ENCODE results near the gene IL18.
A peak's percentile ranks its signal among the peaks of the same experiment; 100 is the strongest.
"Not testable (repeated sequence)": the region's sequence is repeated elsewhere in the genome, so short reads cannot be mapped to it uniquely, and the experiment has no call there.

Gene IL18

GRCh38 chr11:112178936-112179335 is 15.0 kb upstream of the IL18 start:
- no peak for TF ChIP-seq ZNF274 (IDR thresholded peaks at IDR 0.05; ENCODE audit: low read depth, low read length)
- no peak overlapping the region for H3K4me3 ChIP-seq (ENCODE audit: low read length)

DNA sequence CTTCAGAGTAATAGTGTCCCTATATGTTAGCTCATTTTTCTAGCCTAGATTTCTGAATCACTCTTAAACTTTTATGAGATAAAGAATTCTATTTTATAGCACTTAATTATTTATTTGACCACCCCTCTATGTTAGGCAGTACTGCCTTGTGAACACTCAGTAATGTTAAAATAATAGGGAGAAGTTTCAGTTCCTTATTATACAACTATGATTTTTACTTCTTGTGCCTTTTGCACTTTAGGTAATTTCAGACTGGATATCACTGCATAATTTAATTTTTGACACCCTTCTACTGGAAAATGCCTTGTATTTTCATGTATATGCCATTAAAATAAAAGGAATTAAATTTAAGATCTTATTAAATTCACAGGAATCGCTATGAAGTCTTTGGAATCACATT is 14.5 kb upstream of the IL18 start:
- no peak for TF ChIP-seq ZNF274 (IDR thresholded peaks at IDR 0.05; ENCODE audit: low read depth, low read length)
- H3K4me3 ChIP-seq (ENCODE audit: low read length), result no peak overlapping the region

- no peak overlapping the region for H3K4me3 ChIP-seq (ENCODE audit: low read length)
- TF ChIP-seq ZNF274 (IDR thresholded peaks at IDR 0.05; ENCODE audit: low read depth, low read length), result no peak
Measured at GRCh38 chr11:112177589-112177988, 13.7 kb upstream of the IL18 start.

DNA sequence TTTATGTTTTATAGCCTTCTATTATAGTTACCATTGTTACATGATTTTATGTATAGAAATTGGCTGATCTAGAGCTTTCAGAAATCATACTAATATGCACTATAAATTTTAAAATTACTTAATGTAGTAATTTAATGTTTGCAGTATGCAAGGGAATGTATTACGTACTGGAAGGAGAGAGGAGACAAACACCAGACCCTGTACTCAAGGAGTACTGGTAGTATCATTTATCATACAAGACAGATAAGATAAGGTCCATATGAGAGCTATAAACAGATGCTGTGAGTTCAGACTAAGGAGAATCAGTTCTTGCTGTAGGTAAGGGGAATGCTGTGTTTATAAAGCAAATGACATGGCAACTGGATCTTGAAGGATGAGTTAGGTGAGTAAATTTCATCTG is 12.2 kb upstream of the IL18 start:
- no peak overlapping the region for H3K4me3 ChIP-seq (ENCODE audit: low read length)
- no peak for TF ChIP-seq ZNF274 (IDR thresholded peaks at IDR 0.05; ENCODE audit: low read depth, low read length)

GRCh38 chr11:112175599-112175952 is 11.7 kb upstream of the IL18 start:
- TF ChIP-seq ZNF274 (IDR thresholded peaks at IDR 0.05; ENCODE audit: low read depth, low read length), result no peak
- no peak overlapping the region for H3K4me3 ChIP-seq (ENCODE audit: low read length)

DNA sequence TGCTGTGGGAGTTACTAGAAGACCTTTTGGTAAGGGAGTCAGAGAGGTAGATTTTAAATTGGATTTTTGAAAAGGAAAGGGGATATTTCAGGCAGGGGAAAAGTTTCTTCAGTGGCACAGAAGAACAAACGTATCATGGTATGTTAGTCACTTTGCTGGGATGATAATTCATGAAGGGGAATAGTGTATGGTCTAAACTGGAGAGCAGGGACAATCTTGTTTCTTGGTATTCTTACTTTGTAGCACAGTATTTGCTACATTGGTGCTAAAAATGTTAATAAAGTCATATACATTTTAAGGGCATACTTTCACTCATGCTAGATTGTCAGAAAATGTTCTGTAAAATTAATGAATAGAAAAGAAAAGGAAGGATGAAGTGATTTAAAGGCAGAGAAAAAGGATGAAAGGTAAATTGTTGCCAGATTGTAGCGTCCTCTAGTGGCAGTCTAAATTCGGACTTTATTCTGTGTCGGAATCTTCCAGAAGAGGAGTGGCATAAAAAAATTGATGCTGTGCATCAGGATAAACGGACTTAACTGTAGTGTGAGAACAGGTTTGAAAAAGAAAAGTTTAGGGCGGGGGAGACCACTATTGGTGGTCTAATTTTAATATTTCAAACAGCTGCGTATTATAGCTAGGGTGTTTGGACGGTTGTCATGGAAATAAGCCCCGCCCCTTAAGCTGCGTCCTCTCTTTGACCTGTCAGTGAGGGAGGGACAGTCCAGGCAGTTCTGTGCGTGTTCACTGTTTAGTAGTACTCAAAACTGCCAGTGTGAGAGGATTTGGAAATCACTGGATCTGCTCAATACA is 11.1 kb upstream of the IL18 start, which contains the start of gene BCO2:
Gene BCO2, plus strand, starts transcription at position 724 of the 810 bp plus-strand sequence. CDS start 90 bp downstream, outside the sequence.
- H3K4me3 ChIP-seq (ENCODE audit: low read length), result peak within 1 kb of the TSS; percentile 9; the same call in 1 of the 2 replicates
- TF ChIP-seq ZNF274 (IDR thresholded peaks at IDR 0.05; ENCODE audit: low read depth, low read length), result no peak

DNA sequence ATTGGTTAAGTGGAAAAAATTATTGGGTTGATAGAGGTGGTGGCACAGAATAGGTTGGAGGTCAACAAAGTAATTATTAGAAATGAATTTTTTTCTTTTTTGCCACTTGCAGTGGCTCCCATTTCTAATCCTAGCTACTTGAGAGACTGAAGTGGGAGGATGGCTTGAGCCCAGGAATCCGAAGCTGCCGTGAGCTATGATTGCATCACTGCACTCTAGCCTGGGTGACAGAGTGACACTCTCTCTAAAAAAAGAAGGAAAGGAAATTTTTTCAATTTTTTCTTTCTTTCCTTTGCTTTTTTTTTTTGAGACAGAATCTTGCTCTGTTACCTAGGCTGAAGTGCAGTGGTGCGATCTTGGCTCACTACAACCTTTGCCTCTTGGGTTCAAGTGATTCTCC is 9.3 kb upstream of the IL18 start:
- no peak overlapping the region for H3K4me3 ChIP-seq (ENCODE audit: low read length)
- no peak for TF ChIP-seq ZNF274 (IDR thresholded peaks at IDR 0.05; ENCODE audit: low read depth, low read length)

DNA sequence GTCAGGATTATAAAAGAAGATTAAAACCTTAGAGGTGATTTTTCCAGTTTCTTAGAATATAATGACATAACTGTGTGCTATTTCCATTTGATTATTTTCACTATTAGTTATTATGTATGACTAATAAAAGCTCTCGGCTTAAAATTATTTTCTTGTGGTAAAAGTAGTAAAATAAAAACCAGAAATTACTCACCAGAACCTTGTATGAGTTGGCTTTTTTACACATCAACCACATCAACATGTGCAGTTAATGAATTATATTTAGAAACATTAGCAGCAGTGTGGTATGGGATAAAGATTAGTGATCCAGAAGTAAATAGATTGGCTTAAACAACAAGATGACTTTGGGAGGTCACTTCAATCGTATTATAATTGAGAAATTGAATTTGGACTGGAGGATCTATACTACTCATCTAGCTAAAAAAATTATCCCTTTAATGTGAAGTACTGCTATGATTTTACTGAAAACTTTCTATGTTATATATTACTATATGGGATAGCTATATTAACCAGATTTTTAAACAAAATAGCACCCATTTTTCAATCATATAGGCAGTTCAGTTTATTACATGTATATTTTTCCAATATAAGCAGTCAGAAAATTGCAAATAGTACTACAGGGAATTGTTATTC is 8.6 kb upstream of the IL18 start:
- TF ChIP-seq ZNF274 (IDR thresholded peaks at IDR 0.05; ENCODE audit: low read depth, low read length), result no peak
- H3K4me3 ChIP-seq (ENCODE audit: low read length), result no peak overlapping the region

DNA sequence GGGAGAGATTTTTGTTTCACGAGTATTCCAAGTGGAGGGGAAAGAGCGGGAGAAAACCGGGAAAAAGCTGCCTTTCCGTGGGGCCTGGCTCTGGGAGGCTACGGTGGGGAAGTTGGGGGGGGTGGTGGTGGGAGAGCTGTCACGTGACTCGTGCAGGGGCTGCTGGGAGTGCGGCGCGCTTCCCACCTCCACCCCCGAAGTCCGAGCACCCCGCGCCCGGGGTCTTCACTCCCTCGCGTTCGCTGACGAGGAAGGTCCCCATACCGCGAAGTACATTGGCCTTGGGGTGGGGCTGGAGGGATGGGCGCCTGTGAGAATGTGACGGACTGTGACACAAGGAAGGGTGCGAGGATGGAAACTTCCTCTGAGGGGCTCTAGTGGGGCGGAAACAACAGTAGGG is 3.3 kb upstream of the IL18 start, which contains the start of gene TEX12:
Gene TEX12, plus strand, starts transcription at position 228 of the 400 bp plus-strand sequence. CDS start 1,897 bp downstream, outside the sequence.
- no peak within 1 kb of the TSS for H3K4me3 ChIP-seq (ENCODE audit: low read length)
- TF ChIP-seq ZNF274 (IDR thresholded peaks at IDR 0.05; ENCODE audit: low read depth, low read length), result no peak

GRCh38 chr11:112166562-112166961 is 2.7 kb upstream of the IL18 start:
- no peak overlapping the region for H3K4me3 ChIP-seq (ENCODE audit: low read length)
- TF ChIP-seq ZNF274 (IDR thresholded peaks at IDR 0.05; ENCODE audit: low read depth, low read length), result no peak

DNA sequence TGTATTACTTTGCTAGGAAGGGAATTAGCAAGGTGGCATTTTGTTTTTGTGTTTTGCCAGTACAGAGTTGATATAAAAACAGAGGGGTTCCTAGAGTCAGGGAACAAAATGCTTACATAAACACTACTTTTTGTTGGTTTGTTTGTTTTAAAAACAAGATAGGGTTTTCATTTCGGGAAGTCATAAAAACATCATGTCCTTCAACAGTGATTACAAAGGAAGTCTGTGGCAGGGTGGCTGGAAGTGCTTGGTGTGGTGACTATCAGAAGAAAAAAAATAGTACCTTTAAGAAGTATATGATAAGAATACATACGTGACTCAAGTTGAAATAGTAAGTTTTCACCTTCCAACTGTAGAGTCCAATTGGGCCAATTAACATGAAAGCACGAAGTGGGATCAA is 1.2 kb upstream of the IL18 start:
- TF ChIP-seq ZNF274 (IDR thresholded peaks at IDR 0.05; ENCODE audit: low read depth, low read length), result no peak
- H3K4me3 ChIP-seq (ENCODE audit: low read length), result no peak overlapping the region

GRCh38 chr11:112162761-112163546 is 940 bp downstream of the IL18 start:
- no peak for TF ChIP-seq ZNF274 (IDR thresholded peaks at IDR 0.05; ENCODE audit: low read depth, low read length)
- no peak overlapping the region for H3K4me3 ChIP-seq (ENCODE audit: low read length)

- H3K4me3 ChIP-seq (ENCODE audit: low read length), result not testable (repeated sequence)
Measured at GRCh38 chr11:112162200-112162599, 1.7 kb downstream of the IL18 start.

GRCh38 chr11:112161012-112161411 is 2.9 kb downstream of the IL18 start:
- no peak overlapping the region for H3K4me3 ChIP-seq (ENCODE audit: low read length)
- no peak for TF ChIP-seq ZNF274 (IDR thresholded peaks at IDR 0.05; ENCODE audit: low read depth, low read length)

All from GM08714 (cell line).